Activated CD8-positive, alpha-beta memory T cell treated with anti-CD3 and anti-CD28 coated beads for 1 hour (primary cell): ENCODE data around the gene SAMD3.
"Not testable (repeated sequence)": the region's sequence is repeated elsewhere in the genome, so short reads cannot be mapped to it uniquely, and the experiment has no call there.

ENCODE experiments used
- DNase-seq, 2 donors: peaks; one replicate each; pipeline ENCODE4 v3.0.0-alpha.2; 2020; ENCODE audit warnings: low read depth in 1 of 2; ENCODE audit errors: extremely low read depth in 1 of 2

The SAMD3 gene

GRCh38 chr6:130211691-130212090 lies 11.1 kb downstream of the SAMD3 start:
- DNase-seq, result no peak

DNA sequence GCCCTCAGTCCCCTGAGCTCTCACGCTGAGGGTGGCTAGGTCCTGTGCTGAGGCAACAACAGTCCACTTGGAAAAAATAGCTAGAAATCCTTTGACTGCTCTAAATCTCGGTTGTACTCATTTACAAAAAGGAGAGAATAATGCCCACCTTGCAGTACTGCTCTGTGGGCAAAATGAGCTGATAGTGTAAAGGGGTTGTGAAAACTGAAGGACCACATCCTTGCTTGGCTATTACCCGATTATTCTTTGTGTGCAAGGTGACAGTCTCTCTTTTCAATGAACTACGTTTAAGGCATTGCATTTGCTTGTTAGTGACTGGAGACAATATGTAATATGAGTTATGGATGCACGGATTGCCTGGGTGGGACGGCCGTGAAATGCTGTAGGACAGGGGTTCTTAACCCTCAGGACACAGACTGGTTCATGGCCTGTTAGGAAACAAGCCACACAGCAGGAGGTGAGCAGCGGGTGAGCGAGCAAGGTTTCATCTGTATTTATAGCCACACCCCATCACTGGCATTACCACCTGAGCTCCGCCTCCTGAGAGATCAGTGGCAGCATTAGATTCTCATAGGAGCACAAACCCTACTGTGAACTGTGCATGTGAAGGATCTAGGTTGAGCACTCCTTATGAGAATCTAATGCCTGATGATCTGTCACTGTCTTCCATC lies 14.6 kb downstream of the SAMD3 start:
- DNase-seq, result no peak

- DNase-seq, result no peak
These were observed 16.3 kb downstream of the SAMD3 start for GRCh38 chr6:130206479-130206878.

GRCh38 chr6:130204322-130204721 lies 18.4 kb downstream of the SAMD3 start:
- no peak for DNase-seq

DNA sequence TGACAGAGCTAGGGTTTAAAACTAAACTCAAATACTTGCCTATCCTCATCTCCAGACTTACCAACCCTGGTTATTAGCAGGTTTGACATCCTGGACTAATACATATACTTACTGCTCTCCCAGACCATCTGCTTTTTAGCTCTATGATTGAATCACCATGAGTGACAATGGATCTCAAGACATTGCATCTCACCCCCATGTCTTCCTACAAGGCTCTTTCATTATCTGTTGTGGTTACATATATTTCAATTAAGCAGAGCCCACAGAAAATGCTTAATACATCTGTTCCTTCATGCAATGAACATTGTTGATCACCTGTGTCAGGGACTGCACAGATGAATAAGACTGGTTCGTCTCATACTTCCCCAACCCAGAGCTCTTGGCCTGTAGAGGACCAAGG lies 19.4 kb downstream of the SAMD3 start:
- no peak for DNase-seq

DNA sequence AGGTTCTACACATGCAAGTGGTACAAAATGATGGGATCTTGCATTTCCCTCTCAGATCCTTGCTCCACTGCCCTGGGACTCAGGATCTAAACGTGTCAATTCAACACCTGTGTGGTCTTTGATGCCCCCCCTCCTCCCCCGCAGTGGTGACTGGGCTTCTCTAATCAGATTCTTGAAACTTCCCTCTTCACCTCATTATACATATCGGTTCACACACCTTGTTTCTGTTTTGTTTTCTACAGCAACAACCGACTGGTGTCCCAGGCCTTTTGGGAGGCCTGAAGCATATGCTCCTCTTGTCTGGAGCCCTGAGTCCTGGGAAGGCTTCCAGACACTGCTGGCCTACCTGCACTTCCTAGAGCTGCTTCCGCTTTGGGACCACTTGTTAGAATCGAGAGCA lies 20.0 kb downstream of the SAMD3 start:
- no peak for DNase-seq

DNA sequence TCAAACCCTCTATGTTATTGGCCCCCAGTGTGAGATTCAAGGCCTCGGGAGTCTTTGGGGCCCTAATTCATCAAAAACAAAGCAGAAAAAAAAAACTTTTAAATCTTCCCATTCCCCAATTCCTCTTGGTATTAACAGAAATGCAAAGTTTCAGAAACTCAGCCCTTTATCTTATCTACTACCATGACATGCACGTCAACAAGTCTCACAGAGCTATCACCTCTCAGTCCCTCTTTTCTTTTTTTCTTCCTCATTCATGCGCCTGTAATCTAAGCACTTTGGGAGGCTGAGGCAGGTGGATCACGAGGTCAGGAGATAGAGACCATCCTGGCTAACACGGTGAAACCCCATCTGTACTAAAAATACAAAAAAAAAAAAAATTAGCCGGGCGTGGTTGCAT lies 22.7 kb downstream of the SAMD3 start:
- no peak for DNase-seq

GRCh38 chr6:130198483-130199035 lies 24.2 kb downstream of the SAMD3 start:
- DNase-seq, result no peak

DNA sequence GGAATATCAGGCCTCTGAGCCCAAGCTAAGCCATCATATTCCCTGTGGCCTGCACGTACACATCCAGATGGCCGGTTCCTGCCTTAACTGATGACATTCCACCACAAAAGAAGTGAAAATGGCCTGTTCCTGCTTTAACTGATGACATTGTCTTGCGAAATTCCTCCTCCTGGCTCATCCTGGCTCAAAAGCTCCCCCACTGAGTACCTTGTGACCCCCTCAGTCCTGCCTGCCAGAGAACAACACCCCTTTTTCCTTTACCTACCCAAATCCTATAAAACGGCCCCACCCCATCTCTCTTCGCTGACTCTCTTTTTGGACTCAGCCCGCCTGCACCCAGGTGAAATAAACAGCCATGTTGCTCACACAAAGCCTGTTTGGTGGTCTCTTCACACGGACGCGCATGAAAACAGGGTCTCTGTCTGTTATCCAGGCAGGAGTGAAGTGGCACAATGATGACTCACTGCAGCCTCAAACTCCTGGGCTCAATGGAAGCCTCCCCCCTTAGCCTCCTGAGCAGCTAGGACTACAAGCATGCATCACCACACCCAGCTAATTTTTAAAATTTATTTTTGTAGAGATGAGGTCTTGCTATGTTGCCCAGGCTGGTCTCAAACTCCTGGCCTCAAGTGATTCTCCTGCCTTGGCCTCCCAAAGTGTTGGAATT lies 24.8 kb downstream of the SAMD3 start:
- not testable (repeated sequence) for DNase-seq

DNA sequence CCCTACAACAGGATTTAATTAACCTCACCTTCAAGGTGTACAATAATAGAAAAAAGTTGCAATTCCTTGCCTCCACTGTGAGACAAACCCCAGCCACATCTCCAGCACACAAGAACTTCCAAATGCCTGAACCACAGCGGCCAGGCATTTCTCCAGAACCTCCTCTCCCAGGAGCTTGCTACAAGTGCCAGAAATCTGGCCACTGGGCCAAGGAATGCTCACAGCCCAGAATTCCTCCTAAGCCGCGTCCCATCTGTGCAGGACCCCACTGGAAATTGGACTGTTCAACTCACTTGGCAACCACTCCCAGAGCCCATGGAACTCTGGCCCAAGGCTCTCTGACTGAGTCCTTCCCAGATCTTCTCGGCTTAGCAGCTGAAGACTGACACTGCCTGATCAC lies 28.3 kb downstream of the SAMD3 start:
- not testable (repeated sequence) for DNase-seq

- DNase-seq, result no peak
These were observed 31.8 kb downstream of the SAMD3 start for GRCh38 chr6:130190701-130191690.

DNA sequence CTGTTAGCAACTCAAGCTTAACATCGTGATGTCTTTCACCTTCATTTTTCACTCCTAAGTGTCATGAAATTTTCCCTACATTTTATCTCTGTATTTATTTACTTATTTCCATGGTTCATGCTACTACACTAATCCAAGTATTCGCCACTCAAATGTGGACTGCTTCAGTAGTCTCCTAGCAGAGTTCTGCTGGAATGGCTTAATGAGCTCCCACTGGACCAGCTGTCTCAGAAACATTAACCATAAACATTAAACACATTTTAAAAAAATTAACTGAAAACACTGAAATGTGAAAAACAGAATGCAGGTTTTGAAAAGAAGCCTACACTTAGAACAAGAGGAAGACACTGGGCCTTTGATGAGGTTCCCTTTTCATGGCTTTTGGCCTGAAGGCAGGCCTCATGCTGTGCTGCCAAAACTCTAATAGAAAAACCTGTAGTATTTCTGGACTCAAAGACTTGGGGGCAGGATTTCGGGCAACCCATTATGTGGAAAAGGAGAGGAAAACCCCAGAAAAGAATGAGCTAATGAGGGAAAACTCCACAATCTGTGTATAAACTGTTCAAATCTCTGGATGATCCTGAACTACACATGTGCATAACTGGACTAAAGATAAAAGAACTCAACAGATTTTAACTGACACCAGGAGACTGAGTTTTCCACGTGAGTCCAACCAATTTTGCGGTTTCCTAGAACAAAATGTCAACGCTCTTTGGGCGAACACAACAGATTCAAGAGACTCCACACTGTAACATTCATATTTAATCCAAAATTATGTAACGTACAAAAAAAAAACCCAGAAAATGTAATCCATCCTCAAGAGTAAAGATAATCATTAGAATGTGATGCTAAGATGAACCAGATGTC lies 33.0 kb downstream of the SAMD3 start:
- DNase-seq, result no peak

DNA sequence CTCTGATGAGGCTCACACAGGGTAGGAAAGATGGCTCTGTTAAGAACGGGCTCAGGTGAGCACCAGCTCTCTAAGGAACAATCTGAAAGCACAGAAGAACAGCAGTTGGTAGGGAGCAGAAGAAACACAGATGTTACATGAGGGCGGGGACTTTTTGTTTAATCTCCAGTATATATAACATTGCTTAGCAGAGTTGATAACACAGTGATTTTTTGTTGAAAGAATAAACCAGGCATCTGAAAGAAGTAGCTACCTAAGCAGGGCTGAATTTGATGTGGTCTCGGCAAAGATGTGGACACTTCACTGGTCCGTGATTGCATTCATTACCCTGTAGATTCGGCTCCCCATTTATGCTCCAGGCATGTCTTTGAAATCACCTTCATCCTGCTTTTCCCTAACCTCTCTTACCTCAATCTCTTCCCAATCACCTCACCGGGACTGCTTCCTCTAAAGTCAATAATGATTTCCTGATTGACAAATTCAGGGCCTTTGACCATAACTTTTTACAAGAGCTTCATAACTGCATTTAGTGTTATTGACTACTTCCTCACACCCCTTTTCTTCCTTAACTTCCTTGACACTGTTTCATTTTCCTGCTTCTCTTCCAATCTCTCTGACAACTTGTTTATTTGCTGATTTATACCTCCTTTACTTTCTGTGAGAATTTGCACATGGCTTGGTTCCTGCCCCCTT lies 34.4 kb downstream of the SAMD3 start:
- no peak for DNase-seq

GRCh38 chr6:130187335-130188206 lies 35.2 kb downstream of the SAMD3 start:
- DNase-seq, result no peak

DNA sequence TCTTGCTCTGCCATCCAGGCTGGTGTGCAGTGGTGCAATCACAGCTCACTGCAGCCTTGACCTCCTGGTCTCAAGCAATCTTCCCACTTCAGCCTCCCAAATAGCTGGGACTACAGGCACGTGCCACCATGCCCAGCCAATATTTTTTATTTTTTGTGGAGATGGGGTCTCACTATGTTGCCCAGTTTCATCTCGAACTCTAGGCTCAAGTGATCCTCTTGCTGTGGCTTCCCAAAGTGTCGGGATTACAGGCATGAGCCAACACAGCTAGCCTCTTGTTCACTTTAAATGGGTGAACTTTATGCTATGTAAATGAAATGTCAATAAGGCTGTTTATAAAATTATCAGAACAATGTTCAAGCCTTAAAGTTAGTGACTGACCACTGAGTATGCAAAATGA lies 37.1 kb downstream of the SAMD3 start:
- no peak for DNase-seq

GRCh38 chr6:130183271-130184222 lies 39.2 kb downstream of the SAMD3 start:
- peak in 1 of 2 donors; percentile 6 for DNase-seq

DNA sequence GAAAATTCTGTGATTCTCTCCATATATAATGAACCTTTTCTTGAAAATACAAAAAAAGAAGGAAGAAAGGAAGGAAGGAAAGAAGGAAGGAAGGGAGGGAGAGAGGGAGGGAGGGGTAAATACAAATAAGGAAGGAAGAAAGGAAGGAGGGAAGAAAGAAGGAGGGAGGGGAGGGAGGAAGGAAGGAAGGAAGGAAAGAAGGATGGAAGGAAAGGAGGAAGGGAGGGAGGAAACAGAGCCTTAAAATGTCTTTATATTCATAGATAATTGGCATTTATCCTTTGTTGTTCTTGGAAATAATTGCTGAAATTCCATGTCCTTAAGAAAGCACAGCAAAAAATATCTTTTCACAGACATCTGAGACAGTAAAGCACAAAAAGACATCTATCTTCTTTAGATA lies 40.3 kb downstream of the SAMD3 start:
- DNase-seq, result no peak

GRCh38 chr6:130178692-130179091 lies 44.1 kb downstream of the SAMD3 start:
- DNase-seq, result no peak
